NCI-H1092 treated with DMSO at 0.1 percent for 48 hours (cell line): ENCODE data around the gene TSHZ2.
"Not testable (repeated sequence)": the region's sequence is repeated elsewhere in the genome, so short reads cannot be mapped to it uniquely, and the experiment has no call there.

ENCODE experiments used
- DNase-seq: peaks from one replicate; lab custom pipeline; 2025; lab: John Stamatoyannopoulos, UW

TSHZ2 gene

GRCh38 chr20:53513489-53514298, 541.5 kb downstream of the TSHZ2 start:
- no peak for DNase-seq

DNA sequence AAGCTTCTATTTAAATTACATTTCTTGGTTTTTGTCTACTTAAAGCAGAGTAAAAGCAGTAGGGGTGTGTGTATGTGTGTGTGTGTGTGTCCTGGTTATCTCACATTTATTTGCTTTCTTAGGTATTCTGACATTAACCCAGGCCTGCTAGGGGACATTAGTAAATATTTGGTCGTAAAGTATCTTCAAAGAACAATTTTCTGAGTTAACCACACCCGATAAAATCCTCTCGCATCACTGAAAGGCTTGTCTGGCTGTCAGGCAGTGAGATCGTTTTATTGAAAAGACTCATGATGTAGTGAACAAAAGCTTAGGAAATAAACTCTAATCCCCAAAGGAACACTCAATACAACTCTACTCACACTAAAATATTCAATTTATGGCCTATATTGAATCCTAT, 543.6 kb downstream of the TSHZ2 start:
- no peak for DNase-seq

GRCh38 chr20:53517146-53517545, 545.0 kb downstream of the TSHZ2 start:
- no peak for DNase-seq

DNA sequence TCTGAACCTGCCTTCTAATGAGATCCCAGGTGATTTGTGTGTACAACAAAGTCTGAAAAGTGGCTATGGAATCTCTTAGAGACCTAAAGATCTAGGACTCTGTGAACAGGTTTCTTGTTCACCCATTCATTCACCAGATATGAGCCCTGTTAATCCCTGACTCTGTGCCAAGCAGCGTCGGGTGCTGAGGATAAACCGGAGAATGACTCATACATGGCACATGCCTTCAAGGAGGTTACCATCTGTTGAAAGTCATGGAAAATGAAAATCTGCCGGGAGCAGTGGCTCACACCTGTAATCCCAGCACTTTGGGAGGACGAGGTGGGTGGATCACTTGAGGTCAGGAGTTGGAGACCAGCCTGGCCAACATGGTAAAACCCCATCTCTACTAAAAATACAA, 549.3 kb downstream of the TSHZ2 start:
- DNase-seq: not testable (repeated sequence)

DNA sequence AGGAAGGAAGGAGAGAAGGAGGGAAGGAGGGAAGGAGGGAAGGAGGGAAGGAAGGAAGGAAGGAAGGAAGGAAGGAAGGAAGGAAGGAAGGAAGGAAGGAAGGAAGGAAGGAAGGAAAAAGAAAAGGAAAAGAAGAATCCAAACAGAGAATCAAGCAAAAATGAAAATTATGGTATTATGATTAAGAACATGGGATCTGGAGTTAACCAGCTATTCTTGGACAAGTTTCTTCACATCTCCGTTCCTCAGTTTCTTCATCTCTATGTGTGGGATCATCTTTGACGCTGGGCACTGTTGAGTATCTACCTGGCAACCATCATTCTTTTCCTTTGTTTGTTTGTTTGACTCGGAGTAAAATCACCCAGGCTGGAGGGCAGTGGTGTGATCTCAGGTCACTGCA, 549.9 kb downstream of the TSHZ2 start:
- no peak for DNase-seq

- no peak for DNase-seq
Measured at GRCh38 chr20:53522696-53523095, 550.5 kb downstream of the TSHZ2 start.

GRCh38 chr20:53523615-53524014, 551.5 kb downstream of the TSHZ2 start:
- not testable (repeated sequence) for DNase-seq

DNA sequence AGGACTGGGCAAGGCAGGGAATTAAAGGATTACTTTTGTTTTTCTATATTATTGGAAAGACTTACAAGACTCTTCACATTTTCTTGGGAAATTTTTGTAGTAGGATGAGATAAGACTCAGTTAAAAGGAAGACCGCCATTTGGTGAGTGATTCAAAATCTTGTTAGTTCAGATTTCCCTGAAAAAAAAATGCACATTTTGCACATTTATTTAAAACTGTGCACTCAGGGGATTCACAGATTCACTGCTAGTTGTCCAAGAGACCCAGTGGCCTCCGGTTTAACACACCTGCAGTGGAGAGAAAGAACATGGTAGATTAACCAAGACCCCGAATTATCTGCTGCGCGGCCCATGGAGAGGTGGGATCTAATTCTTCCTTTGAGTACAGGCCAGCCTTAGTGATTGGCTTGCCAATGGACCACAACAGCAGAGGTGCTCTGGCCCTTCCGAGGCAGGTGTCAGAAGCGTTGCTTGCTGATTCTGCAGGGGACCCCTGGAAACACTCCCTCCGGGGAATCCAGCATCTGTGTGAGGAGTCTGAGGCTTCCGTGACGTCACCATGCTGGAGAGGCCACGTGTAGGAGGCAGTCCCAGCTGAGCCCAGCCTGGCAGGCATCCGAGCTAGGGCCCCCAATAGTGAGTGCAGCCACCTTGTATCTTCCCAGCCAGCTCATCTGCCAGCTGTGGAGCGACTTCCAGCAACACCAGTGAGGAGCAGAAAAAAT, 552.6 kb downstream of the TSHZ2 start:
- no peak for DNase-seq

DNA sequence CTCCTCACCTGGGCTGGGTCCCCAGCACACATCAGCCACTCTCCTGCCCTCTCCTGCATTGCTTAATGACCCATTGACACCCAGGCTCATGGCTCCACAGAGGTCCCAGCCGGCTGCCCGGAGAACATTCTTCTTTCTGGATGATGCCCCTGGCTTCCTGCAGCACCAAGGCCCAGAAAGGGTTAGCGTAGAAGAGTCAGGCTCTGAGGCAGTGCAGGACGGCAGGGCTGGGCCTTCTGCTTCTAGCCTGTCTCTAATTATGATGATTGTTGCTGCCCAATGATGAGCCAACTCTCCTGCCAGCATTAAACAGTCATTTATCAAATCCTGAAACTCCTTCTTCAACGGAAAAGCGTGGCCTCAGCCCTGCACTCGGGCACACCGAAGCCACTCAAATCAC, 555.0 kb downstream of the TSHZ2 start:
- DNase-seq: no peak

DNA sequence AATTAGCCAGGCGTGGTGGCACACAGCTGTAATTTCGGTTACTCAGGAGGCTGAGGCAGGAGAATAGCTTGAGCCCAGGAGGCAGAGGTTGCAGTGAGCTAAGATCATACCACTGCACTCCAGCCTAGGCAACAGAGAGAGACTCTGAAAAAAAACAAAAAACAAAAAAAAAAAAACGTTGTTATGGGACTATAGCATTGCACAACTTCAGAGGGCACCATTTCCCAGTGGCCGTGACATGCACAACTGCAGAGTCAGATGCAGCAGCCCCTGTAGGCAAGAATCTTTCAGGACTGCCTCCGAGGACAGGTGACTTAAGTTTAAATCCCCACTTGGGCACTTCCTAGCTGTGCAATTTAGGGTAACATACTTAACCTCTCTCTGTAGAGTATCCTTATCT, 557.5 kb downstream of the TSHZ2 start:
- DNase-seq: no peak

DNA sequence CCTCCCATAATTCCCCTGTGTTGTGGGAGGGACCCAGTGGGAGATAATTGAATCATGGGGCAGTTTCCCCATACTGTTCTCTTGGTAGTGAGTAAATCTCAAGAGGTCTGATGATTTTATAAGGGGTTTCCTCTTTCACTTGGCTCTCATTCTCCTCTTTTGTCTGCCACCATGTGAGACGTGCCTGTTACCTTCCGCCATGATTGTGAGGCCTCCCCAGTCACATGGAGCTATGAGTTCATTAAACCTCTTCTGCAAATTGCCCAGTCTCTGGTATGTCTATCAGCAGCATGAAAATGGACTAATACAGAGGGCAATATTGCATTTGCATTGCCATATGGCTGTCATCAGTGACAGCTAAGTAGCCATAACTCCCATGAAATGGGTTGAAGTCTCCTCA, 558.3 kb downstream of the TSHZ2 start:
- no peak for DNase-seq

- DNase-seq: not testable (repeated sequence)
Measured at GRCh38 chr20:53532654-53533312, 560.6 kb downstream of the TSHZ2 start.

GRCh38 chr20:53533500-53533899, 561.3 kb downstream of the TSHZ2 start:
- DNase-seq: no peak

DNA sequence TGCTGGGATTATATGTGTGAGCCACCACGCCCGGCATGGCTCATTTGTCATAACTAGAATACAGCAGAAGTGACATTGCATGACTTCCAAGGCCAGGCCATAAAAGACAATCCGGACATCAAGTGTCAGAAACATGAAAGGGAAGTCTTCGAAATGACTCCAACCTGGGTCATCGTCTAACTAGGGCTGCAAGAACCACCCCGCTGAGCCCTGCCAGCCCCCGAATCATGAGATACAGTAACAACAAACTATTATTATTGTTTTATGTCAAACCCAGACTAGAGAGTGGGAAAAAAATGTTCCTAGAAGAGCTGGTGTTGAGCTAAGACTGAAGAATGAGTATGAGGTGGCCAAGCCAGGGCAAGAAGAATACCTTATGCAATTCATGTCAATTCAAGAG, 561.9 kb downstream of the TSHZ2 start:
- no peak for DNase-seq

DNA sequence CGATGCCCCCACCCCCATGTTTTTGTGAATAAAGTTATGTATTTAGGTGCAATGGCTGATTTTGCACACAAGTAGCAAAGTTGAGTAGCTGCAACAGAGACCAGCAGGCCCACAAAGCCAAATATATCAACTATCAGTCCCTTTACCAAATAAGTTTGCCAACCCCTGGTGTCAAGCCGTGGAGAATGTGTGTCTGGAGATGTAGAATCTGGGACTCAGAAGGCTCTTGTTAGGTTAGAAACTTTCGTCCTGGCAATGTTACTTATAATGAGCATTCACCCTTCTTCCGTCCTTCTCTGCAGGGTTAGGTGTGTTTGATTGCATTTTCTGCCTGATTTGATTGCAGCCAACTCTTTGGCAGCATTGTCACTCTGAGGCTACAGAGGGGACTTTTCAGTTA, 563.7 kb downstream of the TSHZ2 start:
- no peak for DNase-seq

DNA sequence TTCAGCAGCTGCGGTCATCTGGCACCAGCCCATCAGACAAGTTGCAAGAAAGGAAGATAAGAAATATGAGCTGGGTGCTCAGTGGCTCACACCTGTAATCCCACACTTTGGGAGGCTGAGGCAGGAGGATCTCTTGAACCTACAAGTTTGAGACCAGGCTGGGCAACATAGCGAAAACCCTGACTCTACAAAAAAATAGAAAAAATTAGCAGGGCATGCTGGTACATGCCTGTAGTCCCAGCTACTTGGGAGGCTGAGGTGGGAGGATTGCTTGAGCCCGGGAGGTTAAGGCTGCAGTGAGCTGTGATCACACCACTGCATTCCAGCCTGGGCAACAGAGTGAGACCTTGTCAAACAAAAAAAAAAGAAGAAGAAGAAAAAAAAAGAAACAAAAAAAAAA, 564.2 kb downstream of the TSHZ2 start:
- not testable (repeated sequence) for DNase-seq

DNA sequence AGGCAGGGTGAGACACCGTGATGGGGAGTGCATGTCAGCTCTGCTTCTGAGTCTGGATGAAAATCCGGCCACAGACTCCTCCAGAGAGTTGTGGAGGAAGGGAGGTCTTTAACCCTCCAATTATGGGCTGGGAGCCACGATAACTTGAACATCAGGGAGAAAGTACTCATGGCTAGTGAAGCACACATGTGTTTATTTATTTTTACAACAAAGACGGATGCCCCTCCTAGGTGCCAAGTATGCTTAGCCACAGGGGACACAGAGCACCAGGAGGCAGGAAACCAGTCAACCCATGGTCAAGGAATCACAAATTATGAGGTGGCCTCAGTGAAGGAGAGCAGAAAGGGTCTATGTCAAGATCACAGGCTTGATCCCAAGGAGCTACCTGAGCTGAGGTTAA, 567.4 kb downstream of the TSHZ2 start:
- no peak for DNase-seq
